GDM1 (cell line): ENCODE results near the gene WNT9B.
A peak's percentile ranks its signal among the peaks of the same experiment; 100 is the strongest.

ENCODE experiments used
- DNase-seq: peaks from one replicate; lab custom pipeline; 2025; lab: John Stamatoyannopoulos, UW

Gene WNT9B

GRCh38 chr17:46851029-46851741 lies at the start of gene WNT9B:
TSS of gene WNT9B (plus strand) at chr17:46851583. CDS start at chr17:46851639, 56 bp downstream.
- no peak for DNase-seq

- DNase-seq, result no peak
Measured at GRCh38 chr17:46802800-46803199, 48.6 kb upstream of the WNT9B start.

- DNase-seq, result no peak
Measured at GRCh38 chr17:46803544-46803943, 47.8 kb upstream of the WNT9B start.

- DNase-seq, result no peak
Measured at GRCh38 chr17:46805771-46806170, 45.6 kb upstream of the WNT9B start.

- no peak for DNase-seq
Measured at GRCh38 chr17:46809110-46809571, 42.2 kb upstream of the WNT9B start.

- DNase-seq, result no peak
Measured at GRCh38 chr17:46810837-46811236, 40.5 kb upstream of the WNT9B start.

- peak; percentile 5 for DNase-seq
Measured at GRCh38 chr17:46811978-46812583, 39.3 kb upstream of the WNT9B start.

GRCh38 chr17:46812624-46813318 lies 38.6 kb upstream of the WNT9B start:
- DNase-seq, result no peak

GRCh38 chr17:46813920-46814319 lies 37.5 kb upstream of the WNT9B start:
- no peak for DNase-seq

GRCh38 chr17:46814446-46814845 lies 36.9 kb upstream of the WNT9B start:
- no peak for DNase-seq

- DNase-seq, result no peak
Measured at GRCh38 chr17:46815474-46816353, 35.7 kb upstream of the WNT9B start.

- no peak for DNase-seq
Measured at GRCh38 chr17:46817151-46817900, 34.1 kb upstream of the WNT9B start.

- DNase-seq, result no peak
Measured at GRCh38 chr17:46817901-46818209, 33.5 kb upstream of the WNT9B start.

- no peak for DNase-seq
Measured at GRCh38 chr17:46818316-46818928, 33.0 kb upstream of the WNT9B start, which contains the start of gene WNT3. TSS of gene WNT3 (minus strand) at chr17:46818692. CDS start at chr17:46818597, 95 bp downstream.

- no peak for DNase-seq
Measured at GRCh38 chr17:46818929-46819859, 32.2 kb upstream of the WNT9B start.

- DNase-seq, result no peak
Measured at GRCh38 chr17:46819906-46820351, 31.5 kb upstream of the WNT9B start.

- no peak for DNase-seq
Measured at GRCh38 chr17:46820592-46821450, 30.6 kb upstream of the WNT9B start.

- no peak for DNase-seq
Measured at GRCh38 chr17:46821482-46822387, 29.6 kb upstream of the WNT9B start.
